HEK293 (cell line): ENCODE results near the gene HIGD2A.

ENCODE experiments used
- HOXA7 ChIP-seq: sonication (generic); formaldehyde crosslinking; IDR thresholded peaks from 2 replicates; pipeline ENCODE4 v1.8.1; 2022; ENCODE audit warnings: missing genetic modification reagents, borderline replicate concordance
- HOXC10 ChIP-seq: sonication (generic); formaldehyde crosslinking; IDR thresholded peaks from 2 replicates; pipeline ENCODE4 v1.8.1; 2023; ENCODE audit warnings: mild to moderate bottlenecking, missing genetic modification reagents
- HOXD13 ChIP-seq: sonication (generic); formaldehyde crosslinking; IDR thresholded peaks from 2 replicates; pipeline ENCODE4 v1.8.0; 2022; ENCODE audit warnings: missing genetic modification reagents, borderline replicate concordance
- INSM2 ChIP-seq: fragments of 450-650 bp; formaldehyde crosslinking; IDR thresholded peaks from 2 replicates; pipeline ENCODE4 v1.5.1; 2016; ENCODE audit warnings: missing biosample characterization, missing genetic modification characterization
- KLF7 ChIP-seq: fragments of 450-650 bp; formaldehyde crosslinking; IDR thresholded peaks from 2 replicates; pipeline ENCODE4 v1.5.1; 2016; ENCODE audit warnings: missing biosample characterization, missing genetic modification characterization, borderline replicate concordance
- KLF8 ChIP-seq: fragments of 450-650 bp; formaldehyde crosslinking; IDR thresholded peaks from 2 replicates; pipeline ENCODE4 v1.5.1; 2016; ENCODE audit warnings: missing biosample characterization, missing genetic modification characterization
- PRDM1 ChIP-seq: fragments of 450-650 bp; formaldehyde crosslinking; IDR thresholded peaks from 2 replicates; pipeline ENCODE4; 2016; ENCODE audit warnings: missing biosample characterization, missing genetic modification characterization
- YY2 ChIP-seq: fragments of 450-650 bp; formaldehyde crosslinking; IDR thresholded peaks from 2 replicates; pipeline ENCODE4 v1.5.1; 2016; ENCODE audit warnings: missing biosample characterization, missing genetic modification characterization
- ZBTB48 ChIP-seq: fragments of 450-650 bp; formaldehyde crosslinking; IDR thresholded peaks from 2 replicates; pipeline ENCODE4 v1.5.1; 2016; ENCODE audit warnings: missing biosample characterization, missing genetic modification characterization
- ZNF157 ChIP-seq: fragments of 450-650 bp; formaldehyde crosslinking; IDR thresholded peaks from 2 replicates; pipeline ENCODE4 v1.5.1; 2016; ENCODE audit warnings: missing biosample characterization, missing genetic modification characterization
- ZNF174 ChIP-seq: fragments of 450-650 bp; formaldehyde crosslinking; IDR thresholded peaks from 2 replicates; pipeline ENCODE4 v1.5.0; 2017; ENCODE audit warnings: missing biosample characterization, mild to moderate bottlenecking, missing genetic modification characterization
- ZNF19 ChIP-seq: fragments of 450-650 bp; formaldehyde crosslinking; IDR thresholded peaks from 2 replicates; pipeline ENCODE4; 2016; ENCODE audit warnings: missing biosample characterization, missing genetic modification characterization, low read depth
- ZNF311 ChIP-seq: fragments of 450-650 bp; formaldehyde crosslinking; IDR thresholded peaks from 2 replicates; pipeline ENCODE4 v1.5.1; 2017; ENCODE audit warnings: missing biosample characterization, missing genetic modification characterization, borderline replicate concordance
- ZNF391 ChIP-seq: fragments of 450-650 bp; formaldehyde crosslinking; IDR thresholded peaks from 2 replicates; pipeline ENCODE4 v1.5.1; 2016; ENCODE audit warnings: low read depth, missing biosample characterization, missing genetic modification characterization, borderline replicate concordance
- ZNF394 ChIP-seq: fragments of 450-650 bp; formaldehyde crosslinking; IDR thresholded peaks from 2 replicates; pipeline ENCODE4 v1.5.1; 2016; ENCODE audit warnings: missing biosample characterization, missing genetic modification characterization, mild to moderate bottlenecking, moderate library complexity, borderline replicate concordance
- ZNF423 ChIP-seq: fragments of 450-650 bp; formaldehyde crosslinking; IDR thresholded peaks from 2 replicates; pipeline ENCODE4 v1.5.1; 2016; ENCODE audit warnings: missing biosample characterization, missing genetic modification characterization
- ZNF433 ChIP-seq: fragments of 450-650 bp; formaldehyde crosslinking; IDR thresholded peaks from 2 replicates; pipeline ENCODE4 v1.5.1; 2016; ENCODE audit warnings: missing biosample characterization, missing genetic modification characterization, low read depth
- ZNF449 ChIP-seq: fragments of 450-650 bp; formaldehyde crosslinking; IDR thresholded peaks from 2 replicates; pipeline ENCODE4 v1.5.1; 2017; ENCODE audit warnings: missing biosample characterization, mild to moderate bottlenecking, missing genetic modification characterization, moderate library complexity
- ZNF473 ChIP-seq: fragments of 450-650 bp; formaldehyde crosslinking; IDR thresholded peaks from 2 replicates; pipeline ENCODE4 v1.5.1; 2017; ENCODE audit warnings: missing biosample characterization, missing genetic modification characterization
- ZNF521 ChIP-seq: fragments of 450-650 bp; formaldehyde crosslinking; IDR thresholded peaks from 2 replicates; pipeline ENCODE4 v1.5.1; 2017; ENCODE audit warnings: missing biosample characterization, mild to moderate bottlenecking, missing genetic modification characterization
- ZNF529 ChIP-seq: fragments of 450-650 bp; formaldehyde crosslinking; IDR thresholded peaks from 2 replicates; pipeline ENCODE4 v1.5.1; 2017; ENCODE audit warnings: missing genetic modification characterization, missing biosample characterization; ENCODE audit not compliant: insufficient replicate concordance
- ZNF585B ChIP-seq: fragments of 450-650 bp; formaldehyde crosslinking; IDR thresholded peaks from 2 replicates; pipeline ENCODE4 v1.5.1; 2016; ENCODE audit warnings: missing biosample characterization, missing genetic modification characterization
- ZNF654 ChIP-seq: fragments of 450-650 bp; formaldehyde crosslinking; IDR thresholded peaks from 2 replicates; pipeline ENCODE4 v1.5.1; 2016; ENCODE audit warnings: low read depth, missing biosample characterization, missing genetic modification characterization
- ZNF658 ChIP-seq: fragments of 450-650 bp; formaldehyde crosslinking; IDR thresholded peaks from 2 replicates; pipeline ENCODE4; 2016; ENCODE audit warnings: missing biosample characterization, missing genetic modification characterization
- ZNF660 ChIP-seq: fragments of 450-650 bp; IDR thresholded peaks from 2 replicates; pipeline ENCODE4 v1.5.1; 2018; ENCODE audit warnings: missing biosample characterization, mild to moderate bottlenecking, missing genetic modification characterization
- ZNF677 ChIP-seq: fragments of 450-650 bp; IDR thresholded peaks from 2 replicates; pipeline ENCODE4 v1.5.0; 2018; ENCODE audit warnings: missing biosample characterization, mild to moderate bottlenecking, missing genetic modification characterization, moderate library complexity
- TF ChIP-seq, protein P1 (sequence below): fragments of 450-650 bp; formaldehyde crosslinking; IDR thresholded peaks from 2 replicates; pipeline ENCODE4 v1.5.1; 2016; ENCODE audit warnings: missing biosample characterization, missing genetic modification characterization
- TF ChIP-seq, protein P2 (sequence below): IDR thresholded peaks from 2 replicates; pipeline ENCODE4 v1.6.1; 2011; ENCODE audit warnings: mild to moderate bottlenecking, low read depth, low read length, borderline replicate concordance
- TF ChIP-seq, protein P3 (sequence below): fragments of 450-650 bp; formaldehyde crosslinking; IDR thresholded peaks from 2 replicates; pipeline ENCODE4 v1.5.1; 2017; ENCODE audit warnings: missing biosample characterization, missing genetic modification characterization
- TF ChIP-seq, protein P4 (sequence below): fragments of 450-650 bp; IDR thresholded peaks from 2 replicates; pipeline ENCODE4 v1.5.1; 2018; ENCODE audit warnings: missing biosample characterization, missing genetic modification characterization

Gene HIGD2A

DNA sequence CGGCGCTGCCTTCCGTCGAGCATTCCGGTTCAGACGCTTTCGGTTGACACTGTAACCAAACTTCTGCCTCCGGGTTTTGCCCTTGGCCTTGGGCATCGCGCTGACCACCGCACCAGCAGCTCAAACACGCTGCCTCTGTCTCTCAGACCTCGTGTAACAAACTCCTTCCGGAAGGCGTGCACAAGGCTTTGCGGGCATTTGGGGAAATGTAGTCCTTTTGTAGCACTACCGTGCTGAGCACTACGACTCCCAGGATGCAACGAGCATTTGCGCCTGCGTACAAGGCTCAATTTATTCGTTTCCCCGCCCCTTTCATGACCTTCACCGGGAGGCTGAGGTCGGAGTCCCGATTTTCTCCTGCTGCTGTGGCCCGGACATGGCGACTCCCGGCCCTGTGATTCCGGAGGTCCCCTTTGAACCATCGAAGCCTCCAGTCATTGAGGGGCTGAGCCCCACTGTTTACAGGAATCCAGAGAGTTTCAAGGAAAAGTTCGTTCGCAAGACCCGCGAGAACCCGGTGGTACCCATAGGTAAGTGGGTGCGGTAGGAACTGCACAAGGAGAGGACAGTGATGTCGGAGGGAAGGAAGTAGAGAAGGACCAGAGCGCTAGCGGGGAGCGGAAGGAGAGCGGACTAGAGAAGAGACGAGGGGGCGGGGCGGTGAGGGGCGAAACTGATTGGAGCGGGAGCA is at the start of gene HIGD2A, which contains the start of gene NOP16 (continued):
- TF ChIP-seq, protein P1, sequence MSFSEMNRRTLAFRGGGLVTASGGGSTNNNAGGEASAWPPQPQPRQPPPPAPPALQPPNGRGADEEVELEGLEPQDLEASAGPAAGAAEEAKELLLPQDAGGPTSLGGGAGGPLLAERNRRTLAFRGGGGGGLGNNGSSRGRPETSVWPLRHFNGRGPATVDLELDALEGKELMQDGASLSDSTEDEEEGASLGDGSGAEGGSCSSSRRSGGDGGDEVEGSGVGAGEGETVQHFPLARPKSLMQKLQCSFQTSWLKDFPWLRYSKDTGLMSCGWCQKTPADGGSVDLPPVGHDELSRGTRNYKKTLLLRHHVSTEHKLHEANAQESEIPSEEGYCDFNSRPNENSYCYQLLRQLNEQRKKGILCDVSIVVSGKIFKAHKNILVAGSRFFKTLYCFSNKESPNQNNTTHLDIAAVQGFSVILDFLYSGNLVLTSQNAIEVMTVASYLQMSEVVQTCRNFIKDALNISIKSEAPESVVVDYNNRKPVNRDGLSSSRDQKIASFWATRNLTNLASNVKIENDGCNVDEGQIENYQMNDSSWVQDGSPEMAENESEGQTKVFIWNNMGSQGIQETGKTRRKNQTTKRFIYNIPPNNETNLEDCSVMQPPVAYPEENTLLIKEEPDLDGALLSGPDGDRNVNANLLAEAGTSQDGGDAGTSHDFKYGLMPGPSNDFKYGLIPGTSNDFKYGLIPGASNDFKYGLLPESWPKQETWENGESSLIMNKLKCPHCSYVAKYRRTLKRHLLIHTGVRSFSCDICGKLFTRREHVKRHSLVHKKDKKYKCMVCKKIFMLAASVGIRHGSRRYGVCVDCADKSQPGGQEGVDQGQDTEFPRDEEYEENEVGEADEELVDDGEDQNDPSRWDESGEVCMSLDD = peak; percentile 94
- TF ChIP-seq ZNF433 (tag by site-specific recombination) (no peak), ZNF174 (tag by site-specific recombination) (no peak), ZNF585B (no peak), ZBTB48 (tag by site-specific recombination) (0 out of 2 replicates have a peak, but pooled peaks have one; percentile 23), ZNF19 (tag by site-specific recombination) (no peak), ZNF529 (tag by site-specific recombination) (no peak), HOXA7 (CRISPR knock-in tag) (no peak), ZNF423 (tag by site-specific recombination) (no peak), ZNF391 (tag by site-specific recombination) (peak; percentile 98), ZNF311 (no peak), HOXD13 (CRISPR knock-in tag) (peak; percentile 72), ZNF394 (tag by site-specific recombination) (peak; percentile 91), ZNF157 (tag by site-specific recombination) (no peak), ZNF658 (tag by site-specific recombination) (0 out of 2 replicates have a peak, but pooled peaks have one; percentile 20), ZNF473 (tag by site-specific recombination) (no peak), KLF8 (tag by site-specific recombination) (peak; percentile 99), ZNF660 (tag by site-specific recombination) (peak; percentile 99), YY2 (tag by site-specific recombination) (peak; percentile 95), ZNF677 (no peak), INSM2 (tag by site-specific recombination) (peak; percentile 93), KLF7 (peak; percentile 99), PRDM1 (tag by site-specific recombination) (no peak; the same call in 1 of the 2 replicates), ZNF521 (tag by site-specific recombination) (no peak), HOXC10 (CRISPR knock-in tag) (no peak), ZNF449 (tag by site-specific recombination) (peak; percentile 43; the same call in 1 of the 2 replicates), ZNF654 (tag by site-specific recombination) (no peak; the same call in 1 of the 2 replicates)
- TF ChIP-seq, protein P2, sequence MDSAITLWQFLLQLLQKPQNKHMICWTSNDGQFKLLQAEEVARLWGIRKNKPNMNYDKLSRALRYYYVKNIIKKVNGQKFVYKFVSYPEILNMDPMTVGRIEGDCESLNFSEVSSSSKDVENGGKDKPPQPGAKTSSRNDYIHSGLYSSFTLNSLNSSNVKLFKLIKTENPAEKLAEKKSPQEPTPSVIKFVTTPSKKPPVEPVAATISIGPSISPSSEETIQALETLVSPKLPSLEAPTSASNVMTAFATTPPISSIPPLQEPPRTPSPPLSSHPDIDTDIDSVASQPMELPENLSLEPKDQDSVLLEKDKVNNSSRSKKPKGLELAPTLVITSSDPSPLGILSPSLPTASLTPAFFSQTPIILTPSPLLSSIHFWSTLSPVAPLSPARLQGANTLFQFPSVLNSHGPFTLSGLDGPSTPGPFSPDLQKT = no peak
- TF ChIP-seq, protein P3, sequence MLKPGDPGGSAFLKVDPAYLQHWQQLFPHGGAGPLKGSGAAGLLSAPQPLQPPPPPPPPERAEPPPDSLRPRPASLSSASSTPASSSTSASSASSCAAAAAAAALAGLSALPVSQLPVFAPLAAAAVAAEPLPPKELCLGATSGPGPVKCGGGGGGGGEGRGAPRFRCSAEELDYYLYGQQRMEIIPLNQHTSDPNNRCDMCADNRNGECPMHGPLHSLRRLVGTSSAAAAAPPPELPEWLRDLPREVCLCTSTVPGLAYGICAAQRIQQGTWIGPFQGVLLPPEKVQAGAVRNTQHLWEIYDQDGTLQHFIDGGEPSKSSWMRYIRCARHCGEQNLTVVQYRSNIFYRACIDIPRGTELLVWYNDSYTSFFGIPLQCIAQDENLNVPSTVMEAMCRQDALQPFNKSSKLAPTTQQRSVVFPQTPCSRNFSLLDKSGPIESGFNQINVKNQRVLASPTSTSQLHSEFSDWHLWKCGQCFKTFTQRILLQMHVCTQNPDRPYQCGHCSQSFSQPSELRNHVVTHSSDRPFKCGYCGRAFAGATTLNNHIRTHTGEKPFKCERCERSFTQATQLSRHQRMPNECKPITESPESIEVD (tag by site-specific recombination) = no peak
- TF ChIP-seq, protein P4, sequence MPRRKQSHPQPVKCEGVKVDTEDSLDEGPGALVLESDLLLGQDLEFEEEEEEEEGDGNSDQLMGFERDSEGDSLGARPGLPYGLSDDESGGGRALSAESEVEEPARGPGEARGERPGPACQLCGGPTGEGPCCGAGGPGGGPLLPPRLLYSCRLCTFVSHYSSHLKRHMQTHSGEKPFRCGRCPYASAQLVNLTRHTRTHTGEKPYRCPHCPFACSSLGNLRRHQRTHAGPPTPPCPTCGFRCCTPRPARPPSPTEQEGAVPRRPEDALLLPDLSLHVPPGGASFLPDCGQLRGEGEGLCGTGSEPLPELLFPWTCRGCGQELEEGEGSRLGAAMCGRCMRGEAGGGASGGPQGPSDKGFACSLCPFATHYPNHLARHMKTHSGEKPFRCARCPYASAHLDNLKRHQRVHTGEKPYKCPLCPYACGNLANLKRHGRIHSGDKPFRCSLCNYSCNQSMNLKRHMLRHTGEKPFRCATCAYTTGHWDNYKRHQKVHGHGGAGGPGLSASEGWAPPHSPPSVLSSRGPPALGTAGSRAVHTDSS (tag by site-specific recombination) = no peak
